ENCODE measurements around the gene MLYCD.

- no peak for TF ChIP-seq CTCF (conservative IDR thresholded peaks at IDR 0.05; ENCODE audit: low read depth, low read length)
- no peak for TF ChIP-seq EZH2 (IDR thresholded peaks at IDR 0.05; ENCODE audit: borderline replicate concordance, low read depth, low read length, poor library complexity, severe bottlenecking)
Observed at GRCh38 chr16:83925095-83925905, 26.4 kb downstream of the MLYCD start.

All from A673 (cell line).